HepG2 (cell line): ENCODE measurements around the gene CX3CR1.

ENCODE experiments used
- ATF2 ChIP-seq: sonication (generic); formaldehyde crosslinking; IDR thresholded peaks from 2 replicates; pipeline ENCODE4 v1.4.0; 2020; ENCODE audit warnings: missing genetic modification reagents
- ATF3 ChIP-seq: sonication (generic); formaldehyde crosslinking; IDR thresholded peaks from 2 replicates; pipeline ENCODE4 v1.4.0; 2020; ENCODE audit warnings: missing genetic modification reagents
- CTCF ChIP-seq: sonication (generic); formaldehyde crosslinking; IDR thresholded peaks from 2 replicates; pipeline ENCODE4 v1.5.0; 2020; ENCODE audit warnings: mild to moderate bottlenecking, missing genetic modification reagents, moderate library complexity
- EZH2 ChIP-seq: conservative IDR thresholded peaks from 2 replicates; pipeline ENCODE4 v1.6.1; 2012; ENCODE audit warnings: mild to moderate bottlenecking, low read depth, low read length, moderate library complexity
- KDM1A ChIP-seq: IDR thresholded peaks from 2 replicates; pipeline ENCODE4 v1.6.1; 2016; ENCODE audit warnings: missing compliant biosample characterization
- MXD4 ChIP-seq: IDR thresholded peaks from 2 replicates; pipeline ENCODE4 v1.6.1; 2016; ENCODE audit warnings: mild to moderate bottlenecking, missing biosample characterization, missing genetic modification reagents
- REPIN1 ChIP-seq: sonication (generic); formaldehyde crosslinking; IDR thresholded peaks from 2 replicates; pipeline ENCODE4 v1.8.0; 2022; ENCODE audit warnings: missing genetic modification reagents, low read depth, mild to moderate bottlenecking, borderline replicate concordance
- SAP130 ChIP-seq: IDR thresholded peaks from 2 replicates; pipeline ENCODE4 v1.6.1; 2016; ENCODE audit warnings: low read depth
- SMAD3 ChIP-seq: sonication (generic); formaldehyde crosslinking; IDR thresholded peaks from 2 replicates; pipeline ENCODE4 v1.4.0; 2020; ENCODE audit warnings: missing genetic modification reagents
- ZNF20 ChIP-seq: sonication (generic); formaldehyde crosslinking; IDR thresholded peaks from 2 replicates; pipeline ENCODE4 v1.4.0; 2020; ENCODE audit warnings: mild to moderate bottlenecking, moderate library complexity, missing genetic modification reagents
- ZNF660 ChIP-seq: sonication (generic); formaldehyde crosslinking; IDR thresholded peaks from 2 replicates; pipeline ENCODE4 v1.5.1; 2020; ENCODE audit warnings: mild to moderate bottlenecking, low read depth, missing genetic modification reagents, borderline replicate concordance
- ZNF687 ChIP-seq: sonication (generic); formaldehyde crosslinking; IDR thresholded peaks from 2 replicates; pipeline ENCODE4 v1.5.1; 2020; ENCODE audit warnings: mild to moderate bottlenecking, missing genetic modification reagents, moderate library complexity

- no peak for TF ChIP-seq SMAD3 (CRISPR knock-in tag)
- TF ChIP-seq REPIN1 = no peak
- TF ChIP-seq ATF3 (CRISPR knock-in tag) = no peak
- no peak for TF ChIP-seq CTCF
- no peak for TF ChIP-seq EZH2
- no peak for TF ChIP-seq SAP130 (CRISPR knock-in tag)
- no peak for TF ChIP-seq ATF2
- no peak for TF ChIP-seq ZNF20 (CRISPR knock-in tag)
- no peak for TF ChIP-seq KDM1A (CRISPR knock-in tag)
- no peak for TF ChIP-seq MXD4 (CRISPR knock-in tag)
- no peak for TF ChIP-seq ZNF687 (CRISPR knock-in tag)
- TF ChIP-seq ZNF660 = no peak
Observed at GRCh38 chr3:39262846-39263245, 17.0 kb downstream of the CX3CR1 start.
